ENCODE data around the gene PDZRN3.

PDZRN3 gene

GRCh38 chr3:73419179-73419803 lies 205.4 kb downstream of the PDZRN3 start:
- CTCF ChIA-PET, result interaction anchor here (8.6 kb wide), 1 partner anchor 13 kb away, joined by 59 read pairs; no protein-coding TSS in a partner anchor
- TF ChIP-seq CTCF (IDR thresholded peaks at IDR 0.05; ENCODE audit: insufficient read depth, low read length, missing control alignments), result peak; percentile 2
- no peak for DNase-seq (ENCODE audit: low read depth, low spot score)
- H3K4me3 ChIP-seq (ENCODE audit: low read depth, low read length), result no peak overlapping the region
- POLR2A ChIA-PET, result no interaction called here

GRCh38 chr3:73418681-73419080 lies 206.1 kb downstream of the PDZRN3 start:
- no peak overlapping the region for H3K4me3 ChIP-seq (ENCODE audit: low read depth, low read length)
- CTCF ChIA-PET, result interaction anchor here (8.6 kb wide), 1 partner anchor 14 kb away, joined by 59 read pairs; no protein-coding TSS in a partner anchor
- no peak for TF ChIP-seq CTCF (IDR thresholded peaks at IDR 0.05; ENCODE audit: insufficient read depth, low read length, missing control alignments)
- no peak for DNase-seq (ENCODE audit: low read depth, low spot score)
- POLR2A ChIA-PET, result no interaction called here

GRCh38 chr3:73415118-73415517 lies 209.6 kb downstream of the PDZRN3 start:
- POLR2A ChIA-PET, result no interaction called here
- TF ChIP-seq CTCF (IDR thresholded peaks at IDR 0.05; ENCODE audit: insufficient read depth, low read length, missing control alignments), result no peak
- H3K4me3 ChIP-seq (ENCODE audit: low read depth, low read length), result no peak overlapping the region
- no peak for DNase-seq (ENCODE audit: low read depth, low spot score)
- CTCF ChIA-PET, result interaction anchor here (8.6 kb wide), 1 partner anchor 17 kb away, joined by 59 read pairs; no protein-coding TSS in a partner anchor

- ChIA-PET POLR2A (no interaction called here), CTCF (interaction anchor here (1.1 kb wide), 1 partner anchor 9 kb away, joined by 3 read pairs; no protein-coding TSS in a partner anchor)
- H3K4me3 ChIP-seq (ENCODE audit: low read depth, low read length), result no peak overlapping the region
- no peak for DNase-seq (ENCODE audit: low read depth, low spot score)
- TF ChIP-seq CTCF (IDR thresholded peaks at IDR 0.05; ENCODE audit: insufficient read depth, low read length, missing control alignments), result no peak
Measured at GRCh38 chr3:73413619-73414018, 211.1 kb downstream of the PDZRN3 start.

DNA sequence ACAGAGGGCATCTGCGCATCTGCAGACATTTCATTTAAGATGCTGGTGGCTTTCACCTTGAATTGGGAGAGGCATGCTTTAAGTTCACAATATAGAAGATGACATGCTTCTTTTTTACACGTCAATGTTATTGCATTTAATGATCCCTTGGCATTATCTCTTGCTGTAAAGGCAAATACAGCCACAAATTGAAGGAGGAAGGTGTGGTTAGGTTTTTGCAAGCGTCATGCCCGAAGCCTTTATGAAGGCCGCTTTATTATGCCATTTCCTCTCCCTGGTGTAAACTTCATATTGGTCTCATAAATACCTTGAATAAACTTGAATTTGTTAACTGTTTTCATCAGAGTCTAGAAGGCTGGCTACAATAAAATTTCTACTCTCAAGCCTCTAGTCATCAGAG lies 212.7 kb downstream of the PDZRN3 start:
- CTCF ChIA-PET, result no interaction called here
- no peak for DNase-seq (ENCODE audit: low read depth, low spot score)
- no peak for TF ChIP-seq CTCF (IDR thresholded peaks at IDR 0.05; ENCODE audit: insufficient read depth, low read length, missing control alignments)
- H3K4me3 ChIP-seq (ENCODE audit: low read depth, low read length), result no peak overlapping the region
- POLR2A ChIA-PET, result no interaction called here

DNA sequence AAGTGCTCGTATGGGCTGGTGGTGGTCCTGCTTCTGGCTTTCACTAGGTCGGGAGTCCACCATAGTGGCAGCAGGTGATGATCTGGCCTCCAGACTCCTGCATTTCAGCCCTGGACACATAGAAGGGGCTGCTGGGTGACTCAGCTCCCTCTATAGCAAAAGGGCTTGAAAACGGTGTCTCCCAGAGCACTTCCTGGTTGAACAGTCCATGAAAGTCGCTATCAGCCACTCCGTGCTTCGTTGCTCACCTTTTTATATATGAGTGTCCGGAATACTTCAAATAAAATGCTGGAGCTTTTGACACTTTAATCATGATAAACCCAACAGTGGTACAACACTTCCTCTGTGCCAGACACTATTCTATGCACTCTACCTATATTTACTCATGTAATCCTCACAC lies 213.2 kb downstream of the PDZRN3 start:
- ChIA-PET CTCF (interaction anchor here (1.2 kb wide), 1 partner anchor 18 kb away, joined by 3 read pairs; no protein-coding TSS in a partner anchor), POLR2A (no interaction called here)
- no peak for TF ChIP-seq CTCF (IDR thresholded peaks at IDR 0.05; ENCODE audit: insufficient read depth, low read length, missing control alignments)
- no peak overlapping the region for H3K4me3 ChIP-seq (ENCODE audit: low read depth, low read length)
- no peak for DNase-seq (ENCODE audit: low read depth, low spot score)

All from AG04449 (cell line).